Muscle layer of colon (tissue), 2 donors: Measurements from ENCODE around the gene FLRT1.

ENCODE experiments used
- H3K27ac ChIP-seq: one replicate; pipeline ENCODE4 v1.7.0; 2013; ENCODE audit warnings: low read depth, mild to moderate bottlenecking, low read length, moderate library complexity
- H3K27me3 ChIP-seq, 2 donors: one replicate each; pipeline ENCODE4 v1.7.0; 2013; ENCODE audit warnings: low read length in 2 of 2, mild to moderate bottlenecking in 2 of 2; ENCODE audit not compliant: insufficient read depth in 2 of 2, control insufficient read depth in 1 of 2
- H3K36me3 ChIP-seq: one replicate; pipeline ENCODE4 v1.7.0; 2013; ENCODE audit warnings: mild to moderate bottlenecking, low read length; ENCODE audit not compliant: insufficient read depth
- H3K4me1 ChIP-seq: one replicate; pipeline ENCODE4 v1.7.0; 2013; ENCODE audit warnings: mild to moderate bottlenecking, low read length; ENCODE audit not compliant: insufficient read depth
- H3K4me3 ChIP-seq, 2 donors: one replicate each; pipeline ENCODE4 v1.7.0; 2013; ENCODE audit warnings: low read length in 2 of 2, low read depth in 1 of 2, mild to moderate bottlenecking in 1 of 2, moderate library complexity in 1 of 2
- H3K9ac ChIP-seq: one replicate; pipeline ENCODE4 v1.7.0; 2013; ENCODE audit warnings: low read length
- H3K9me3 ChIP-seq: one replicate; pipeline ENCODE4 v1.7.0; 2013; ENCODE audit warnings: mild to moderate bottlenecking, low read length
- donor health status: abdominal sarcoma.
- donor health status: Adenocarcinoma of cecum.

FLRT1 gene

GRCh38 chr11:63999349-64000025, 36.2 kb upstream of the FLRT1 start:
- Histone ChIP-seq H3K27me3 (peaks cover 0 to 8% of the 10 kb centered on the region in 2 donors), H3K36me3 (peaks cover 24% of the 10 kb centered on the region), H3K4me3 (peak overlapping the region; percentile 13 to 43), H3K9me3 (no peaks in the 10 kb centered on the region), H3K4me1 (peaks cover 7% of the 10 kb centered on the region), H3K9ac (no peak overlapping the region), H3K27ac (no peak overlapping the region)

GRCh38 chr11:64000026-64000739, 35.5 kb upstream of the FLRT1 start:
- Histone ChIP-seq H3K36me3 (peaks cover 18% of the 10 kb centered on the region), H3K4me1 (peaks cover 7% of the 10 kb centered on the region), H3K4me3 (peak overlapping the region; percentile 43 to 56), H3K27me3 (peaks cover 0 to 8% of the 10 kb centered on the region in 2 donors), H3K9ac (no peak overlapping the region), H3K9me3 (no peaks in the 10 kb centered on the region), H3K27ac (peak overlapping the region; percentile 49)

- Histone ChIP-seq H3K27me3 (peaks cover 0 to 15% of the 10 kb centered on the region in 2 donors), H3K4me1 (peaks cover 7% of the 10 kb centered on the region), H3K4me3 (peak overlapping the region in 1 of 2 donors; percentile 56), H3K9ac (no peak overlapping the region), H3K36me3 (peaks cover 18% of the 10 kb centered on the region), H3K9me3 (no peaks in the 10 kb centered on the region), H3K27ac (peak overlapping the region; percentile 49)
Observed at GRCh38 chr11:64000740-64001483, 34.8 kb upstream of the FLRT1 start.

- no peak overlapping the region for H3K27ac ChIP-seq
- no peak overlapping the region for H3K9ac ChIP-seq
- H3K36me3 ChIP-seq = peaks cover 12% of the 10 kb centered on the region
- H3K4me1 ChIP-seq = peaks cover 7% of the 10 kb centered on the region
- no peaks in the 10 kb centered on the region for H3K9me3 ChIP-seq
- H3K27me3 ChIP-seq = peaks cover 0 to 15% of the 10 kb centered on the region in 2 donors
- H3K4me3 ChIP-seq = no peak overlapping the region
Observed at GRCh38 chr11:64001484-64002420, 34.0 kb upstream of the FLRT1 start.

- H3K27ac ChIP-seq = no peak overlapping the region
- H3K4me1 ChIP-seq = peaks cover 7% of the 10 kb centered on the region
- H3K9me3 ChIP-seq = no peaks in the 10 kb centered on the region
- no peak overlapping the region for H3K9ac ChIP-seq
- no peak overlapping the region for H3K4me3 ChIP-seq
- H3K36me3 ChIP-seq = no peaks in the 10 kb centered on the region
- peaks cover 0 to 15% of the 10 kb centered on the region in 2 donors for H3K27me3 ChIP-seq
Observed at GRCh38 chr11:64003807-64004589, 31.7 kb upstream of the FLRT1 start.

- Histone ChIP-seq H3K4me3 (no peak overlapping the region), H3K4me1 (peaks cover 7% of the 10 kb centered on the region), H3K9me3 (no peaks in the 10 kb centered on the region), H3K36me3 (no peaks in the 10 kb centered on the region), H3K27ac (no peak overlapping the region), H3K9ac (no peak overlapping the region), H3K27me3 (peaks cover 0 to 14% of the 10 kb centered on the region in 2 donors)
Observed at GRCh38 chr11:64004590-64004984, 31.1 kb upstream of the FLRT1 start.

GRCh38 chr11:64005691-64006090, 30.0 kb upstream of the FLRT1 start:
- H3K27me3 ChIP-seq = peaks cover 0 to 9% of the 10 kb centered on the region in 2 donors
- no peak overlapping the region for H3K9ac ChIP-seq
- no peaks in the 10 kb centered on the region for H3K36me3 ChIP-seq
- no peaks in the 10 kb centered on the region for H3K9me3 ChIP-seq
- H3K4me3 ChIP-seq = no peak overlapping the region
- no peaks in the 10 kb centered on the region for H3K4me1 ChIP-seq
- no peak overlapping the region for H3K27ac ChIP-seq

- Histone ChIP-seq H3K9me3 (no peaks in the 10 kb centered on the region), H3K27ac (no peak overlapping the region), H3K27me3 (peaks cover 0 to 7% of the 10 kb centered on the region in 2 donors), H3K4me1 (no peaks in the 10 kb centered on the region), H3K36me3 (no peaks in the 10 kb centered on the region), H3K9ac (no peak overlapping the region), H3K4me3 (no peak overlapping the region)
Observed at GRCh38 chr11:64006398-64006797, 29.3 kb upstream of the FLRT1 start.

GRCh38 chr11:64007160-64007628, 28.5 kb upstream of the FLRT1 start:
- Histone ChIP-seq H3K27ac (peak overlapping the region; percentile 43), H3K4me1 (no peaks in the 10 kb centered on the region), H3K9me3 (no peaks in the 10 kb centered on the region), H3K36me3 (no peaks in the 10 kb centered on the region), H3K27me3 (peaks cover 0 to 7% of the 10 kb centered on the region in 2 donors), H3K4me3 (peak overlapping the region; percentile 34 to 58), H3K9ac (peak overlapping the region; percentile 22)

- Histone ChIP-seq H3K9ac (peak overlapping the region; percentile 22), H3K4me1 (no peaks in the 10 kb centered on the region)
Observed at GRCh38 chr11:64007629-64008282, 28.0 kb upstream of the FLRT1 start.

More at GRCh38 chr11:64007629-64008282, 28.0 kb upstream of the FLRT1 start:
- no peaks in the 10 kb centered on the region for H3K9me3 ChIP-seq
- no peaks in the 10 kb centered on the region for H3K36me3 ChIP-seq
- H3K27me3 ChIP-seq = peaks cover 0 to 7% of the 10 kb centered on the region in 2 donors
- peak overlapping the region; percentile 43 for H3K27ac ChIP-seq
- peak overlapping the region; percentile 34 to 58 for H3K4me3 ChIP-seq
